GM18873 (cell line): ENCODE results near the gene SF3B3.

ENCODE experiments used
- ATAC-seq: cut with Tn5 transposase; IDR thresholded peaks from one replicate; pipeline ENCODE4 v1.9.1; 2021; ENCODE audit warnings: mild to moderate bottlenecking, moderate library complexity, moderate number of reproducible peaks; ENCODE audit not compliant: unreplicated experiment, low FRiP score

The SF3B3 gene

GRCh38 chr16:70561623-70562022, 38.0 kb downstream of the SF3B3 start:
- ATAC-seq: no peak

GRCh38 chr16:70563636-70564035, 40.0 kb downstream of the SF3B3 start:
- no peak for ATAC-seq

- no peak for ATAC-seq
Measured at GRCh38 chr16:70565053-70565452, 41.4 kb downstream of the SF3B3 start.

- ATAC-seq: no peak
Measured at GRCh38 chr16:70568601-70569237, 45.1 kb downstream of the SF3B3 start.

GRCh38 chr16:70569752-70570151, 46.1 kb downstream of the SF3B3 start:
- ATAC-seq: no peak

- ATAC-seq: no peak
Measured at GRCh38 chr16:70570967-70571570, 47.5 kb downstream of the SF3B3 start.

GRCh38 chr16:70571623-70572022, 48.0 kb downstream of the SF3B3 start:
- no peak for ATAC-seq

- ATAC-seq: no peak
Measured at GRCh38 chr16:70572050-70572925, 48.7 kb downstream of the SF3B3 start.

GRCh38 chr16:70572926-70573270, 49.3 kb downstream of the SF3B3 start:
- no peak for ATAC-seq

GRCh38 chr16:70573451-70574121, 50.0 kb downstream of the SF3B3 start:
- no peak for ATAC-seq

GRCh38 chr16:70574595-70575271, 51.1 kb downstream of the SF3B3 start:
- ATAC-seq: no peak

GRCh38 chr16:70575376-70575775, 51.8 kb downstream of the SF3B3 start:
- no peak for ATAC-seq

- ATAC-seq: peak; percentile 74
Measured at GRCh38 chr16:70576431-70577255, 53.0 kb downstream of the SF3B3 start.

- ATAC-seq: no peak
Measured at GRCh38 chr16:70577256-70577698, 53.7 kb downstream of the SF3B3 start.

GRCh38 chr16:70578035-70578434, 54.4 kb downstream of the SF3B3 start:
- no peak for ATAC-seq

- no peak for ATAC-seq
Measured at GRCh38 chr16:70579248-70579647, 55.6 kb downstream of the SF3B3 start.

GRCh38 chr16:70579648-70580630, 56.3 kb downstream of the SF3B3 start:
- no peak for ATAC-seq

GRCh38 chr16:70582280-70582978, 58.8 kb downstream of the SF3B3 start:
- no peak for ATAC-seq
